Endothelial cell of umbilical vein (primary cell): Measurements from ENCODE around the gene NEURL1B. TPM values are rescaled to one million over a fixed set of nuclear protein-coding genes. Genes with fewer than 3 reads are reported as not detected.

Experiments
- BruUV-seq: library from RNA; stranded (reverse); fragments of 400-500 nt; replicated peaks from 2 replicates; lab custom pipeline; 2021; lab: Mats Ljungman, UMichigan
- CTCF ChIA-PET: fragments of 300-600, 350-600 bp; sonication (Branson Sonifier 250); formaldehyde crosslinking; loops from one replicate; lab custom pipeline; 2021; ENCODE audit warnings: antibody characterized with exemption, inconsistent platforms; lab: Charles Lee
- POLR2A ChIA-PET: fragments of 300-600, 350-600 bp; sonication (Branson Sonifier 250); formaldehyde crosslinking; loops from one replicate; lab custom pipeline; 2021; ENCODE audit warnings: antibody characterized with exemption, inconsistent platforms; lab: Charles Lee
- DNase-seq: peaks from one replicate; pipeline ENCODE4 v3.0.0-alpha.2; 2011; ENCODE audit warnings: low read depth, low spot score
- FAIRE-seq: peaks from 2 replicates; lab custom pipeline; 2011; peaks lifted over from hg19 to GRCh38; lab: Jason Lieb, UNC
- H2AFZ ChIP-seq: 2 replicates; pipeline ENCODE4 v1.6.0; 2012; ENCODE audit warnings: low read depth, low read length, control low read depth, inconsistent platforms
- H3K27ac ChIP-seq: 2 replicates; pipeline ENCODE4 v1.5.1; 2011; ENCODE audit warnings: low read depth, mild to moderate bottlenecking, control low read depth, low read length, moderate library complexity; ENCODE audit not compliant: insufficient read depth
- H3K27me3 ChIP-seq, 2 experiments: 2 replicates each; pipeline versions ENCODE4 v1.6.0 to v1.6.1; 2011; ENCODE audit warnings: low read length in 2 of 2, mixed read lengths in 1 of 2; ENCODE audit not compliant: control insufficient read depth in 2 of 2, insufficient read depth in 2 of 2
- H3K36me3 ChIP-seq, 2 experiments: 2 replicates in 1 of 2; 3 replicates in 1 of 2; pipeline ENCODE4 v1.5.1; 2011; ENCODE audit warnings: low read length in 2 of 2, mild to moderate bottlenecking in 1 of 2, moderate library complexity in 1 of 2; ENCODE audit not compliant: control insufficient read depth in 2 of 2, insufficient read depth in 2 of 2; ENCODE audit errors: extremely low read depth in 1 of 2
- H3K4me1 ChIP-seq: 3 replicates; pipeline ENCODE4 v1.5.1; 2011; ENCODE audit warnings: mild to moderate bottlenecking, low read length; ENCODE audit not compliant: control insufficient read depth, insufficient read depth; ENCODE audit errors: extremely low read depth
- H3K4me2 ChIP-seq: 2 replicates; pipeline ENCODE4 v1.6.1; 2011; ENCODE audit warnings: low read length, control low read depth, mixed read lengths; ENCODE audit not compliant: insufficient read depth
- H3K4me3 ChIP-seq, 3 experiments: fragments of 200-600 bp in 1 of 3; sonication (generic), shearing (Covaris generic) in 1 of 3; replicated peaks in 1 of 3; 2 replicates each; pipeline ENCODE4 v1.5.1; 2011 to 2016; ENCODE audit warnings: control low read depth in 3 of 3, low read length in 3 of 3, mild to moderate bottlenecking in 2 of 3, inconsistent platforms in 1 of 3, low read depth in 1 of 3, moderate library complexity in 1 of 3; ENCODE audit not compliant: insufficient read depth in 1 of 3
- H3K79me2 ChIP-seq: 2 replicates; pipeline ENCODE4 v1.6.0; 2012; ENCODE audit warnings: low read length, inconsistent platforms; ENCODE audit not compliant: control insufficient read depth, insufficient read depth
- H3K9ac ChIP-seq: replicated peaks from 2 replicates; pipeline ENCODE3; 2011; ENCODE audit warnings: low read length, control low read depth; ENCODE audit not compliant: insufficient read depth; ENCODE audit errors: extremely low read depth
- H3K9me1 ChIP-seq: replicated peaks from 3 replicates; pipeline ENCODE4 v1.6.0; 2011; ENCODE audit warnings: mild to moderate bottlenecking, low read length; ENCODE audit not compliant: control insufficient read depth, insufficient read depth; ENCODE audit errors: extremely low read depth
- H3K9me3 ChIP-seq: replicated peaks from 2 replicates; pipeline ENCODE4 v1.5.1; 2012; ENCODE audit warnings: low read length, inconsistent platforms; ENCODE audit not compliant: control insufficient read depth, insufficient read depth
- H4K20me1 ChIP-seq: replicated peaks from 2 replicates; pipeline ENCODE3; 2011; ENCODE audit warnings: mild to moderate bottlenecking, low read length; ENCODE audit not compliant: control insufficient read depth, insufficient read depth; ENCODE audit errors: extremely low read depth
- CTCF ChIP-seq, 2 donors: IDR thresholded peaks; 1 replicate in 1 of 2; 2 replicates in 1 of 2; pipeline ENCODE4 v1.5.1; 2011; ENCODE audit warnings: low read length in 2 of 2, mild to moderate bottlenecking in 2 of 2, moderate library complexity in 2 of 2, control low read depth in 1 of 2, inconsistent platforms in 1 of 2, low read depth in 1 of 2; ENCODE audit not compliant: insufficient read depth in 1 of 2; ENCODE audit errors: extremely low read depth in 1 of 2
- EZH2 ChIP-seq: IDR thresholded peaks from 2 replicates; pipeline ENCODE4 v1.6.1; 2012; ENCODE audit warnings: borderline replicate concordance, low read depth, mild to moderate bottlenecking, moderate library complexity, low read length, inconsistent platforms; ENCODE audit not compliant: severe bottlenecking
- FOS ChIP-seq: IDR thresholded peaks from 2 replicates; pipeline ENCODE4 v1.6.1; 2011; ENCODE audit warnings: mild to moderate bottlenecking, low read length, moderate library complexity, borderline replicate concordance; ENCODE audit not compliant: insufficient read depth
- GATA2 ChIP-seq: IDR thresholded peaks from 2 replicates; pipeline ENCODE4 v1.7.0; 2011; ENCODE audit warnings: low read depth, mild to moderate bottlenecking, moderate library complexity, mixed read lengths, low read length; ENCODE audit not compliant: insufficient read length, insufficient read depth
- JUN ChIP-seq: IDR thresholded peaks from 2 replicates; pipeline ENCODE4 v1.6.1; 2011; ENCODE audit warnings: borderline replicate concordance, low read depth; ENCODE audit not compliant: insufficient read length, insufficient read depth
- MAX ChIP-seq: IDR thresholded peaks from 2 replicates; pipeline ENCODE4 v1.6.1; 2011; ENCODE audit not compliant: insufficient read depth, insufficient read length
- MYC ChIP-seq: IDR thresholded peaks from one replicate; pipeline ENCODE4 v1.6.1; 2011; ENCODE audit warnings: mild to moderate bottlenecking, low read depth, low read length
- POLR2A ChIP-seq: IDR thresholded peaks from 2 replicates; pipeline ENCODE4 v1.6.1; 2012; ENCODE audit warnings: low read depth, mild to moderate bottlenecking, control low read depth, low read length
- POLR2AphosphoS5 ChIP-seq: IDR thresholded peaks from 2 replicates; pipeline ENCODE4 v1.6.1; 2012; ENCODE audit warnings: low read depth, mild to moderate bottlenecking, control low read depth, low read length, moderate library complexity; ENCODE audit not compliant: insufficient read depth
- dilution Hi-C: fragments of 300-500 bp; cut with MboI; formaldehyde crosslinking; loops from one replicate; pipeline ENCODE4 v1.15.0; 2019; ENCODE audit warnings: low sequenced_read_pairs; ENCODE audit not compliant: extremely low pct_ligation_motif_present
- intact Hi-C: fragments of 100-400 bp; cut with micrococcal nuclease; formaldehyde crosslinking; loops from one replicate; pipeline ENCODE4 v1.10.0; 2022
- polyA plus RNA-seq, 4 experiments: library from polyadenylated mRNA; depleted of rRNA in 3 of 4; stranded (reverse) in 3 of 4; unstranded in 1 of 4; fragments of >200 nt; gene quantifications; 2 replicates each; pipeline versions ENCODE4 v1.2.1 to v1.2.3, GENCODE V29; 2011 to 2012; ENCODE audit warnings: missing spikeins in 1 of 4
- total RNA-seq: library from RNA; stranded (reverse); gene quantifications from 2 replicates; pipeline ENCODE4 v1.2.3, GENCODE V29; 2021

The NEURL1B gene
- total and polyA plus RNA-seq, 2 donors (not counting 3 experiments of a cell fraction or from before 2014, with no cell fraction given): 0.44 to 1.6 TPM

- intact Hi-C loops: no loop called here
- BruUV-seq: no TSS peak
- Histone ChIP-seq H3K9me1 (no peaks in the 10 kb centered on the region), H3K79me2 (no peaks in the 10 kb centered on the region), H2AFZ (no peak overlapping the region), H3K4me3 (no peak overlapping the region), H3K36me3 (no peaks in the 10 kb centered on the region), H3K27me3 (no peaks in the 10 kb centered on the region), H3K4me1 (peaks cover 6% of the 10 kb centered on the region), H3K27ac (no peak overlapping the region), H3K9me3 (no peaks in the 10 kb centered on the region), H3K4me2 (no peak overlapping the region), H4K20me1 (no peaks in the 10 kb centered on the region), H3K9ac (no peak overlapping the region)
- TF ChIP-seq FOS (no peak), EZH2 (no peak), POLR2AphosphoS5 (no peak), MYC (no peak), MAX (no peak), GATA2 (no peak), POLR2A (no peak), CTCF (IDR thresholded peaks at IDR 0.05; ENCODE audit: extremely low read depth in 1 of 2, insufficient read depth in 1 of 2, low read depth in 1 of 2, low read length in 2 of 2) (no peak), JUN (no peak)
- no peak for DNase-seq
- dilution Hi-C loops: no loop called here
- ChIA-PET CTCF (no interaction called here), POLR2A (no interaction called here)
- FAIRE-seq: no peak
These were observed 19.9 kb downstream of the NEURL1B start for GRCh38 chr5:172660974-172661373.
